Skeletal muscle satellite cell (primary cell): ENCODE measurements around the gene NOTCH3.
A peak's percentile ranks its signal among the peaks of the same experiment; 100 is the strongest.

Experiments
- H3K27me3 ChIP-seq: 2 replicates; pipeline ENCODE4 v1.7.0; 2013; ENCODE audit warnings: low read length; ENCODE audit not compliant: control insufficient read depth, insufficient read depth
- H3K36me3 ChIP-seq: 2 replicates; pipeline ENCODE4 v1.7.0; 2013; ENCODE audit warnings: mild to moderate bottlenecking, control low read depth, low read length; ENCODE audit not compliant: insufficient read depth
- H3K4me1 ChIP-seq: 2 replicates; pipeline ENCODE4 v1.7.0; 2013; ENCODE audit warnings: low read length; ENCODE audit not compliant: control insufficient read depth, insufficient read depth
- H3K4me2 ChIP-seq: 2 replicates; pipeline ENCODE4 v1.7.0; 2013; ENCODE audit warnings: mild to moderate bottlenecking, low read length
- H3K4me3 ChIP-seq: 2 replicates; pipeline ENCODE4 v1.7.0; 2013; ENCODE audit warnings: low read length
- H3K9ac ChIP-seq: 2 replicates; pipeline ENCODE4 v1.7.0; 2013; ENCODE audit warnings: mild to moderate bottlenecking, low read depth, low read length, moderate library complexity
- H3K9me3 ChIP-seq: replicated peaks from 2 replicates; pipeline ENCODE4 v1.7.0; 2013; ENCODE audit warnings: mild to moderate bottlenecking, control low read depth, low read length

NOTCH3 gene

GRCh38 chr19:15201374-15202023 lies 704 bp upstream of the NOTCH3 start:
- H3K4me1 ChIP-seq, result peaks cover 24% of the 10 kb centered on the region
- H3K9me3 ChIP-seq, result no peaks in the 10 kb centered on the region
- H3K27me3 ChIP-seq, result no peaks in the 10 kb centered on the region
- peaks cover 4% of the 10 kb centered on the region for H3K36me3 ChIP-seq
- peak overlapping the region; percentile 89 for H3K4me2 ChIP-seq
- H3K9ac ChIP-seq, result no peak overlapping the region
- peak overlapping the region; percentile 77 for H3K4me3 ChIP-seq

- Histone ChIP-seq H3K27me3 (no peaks in the 10 kb centered on the region), H3K9ac (peak overlapping the region; percentile 86), H3K4me1 (peaks cover 33% of the 10 kb centered on the region), H3K4me2 (peak overlapping the region; percentile 89), H3K9me3 (no peaks in the 10 kb centered on the region), H3K4me3 (peak overlapping the region; percentile 77), H3K36me3 (peaks cover 4% of the 10 kb centered on the region)
These were observed 888 bp downstream of the NOTCH3 start for GRCh38 chr19:15199661-15200552.

GRCh38 chr19:15198951-15199660 lies 1.7 kb downstream of the NOTCH3 start:
- Histone ChIP-seq H3K9ac (peak overlapping the region; percentile 18), H3K4me1 (peaks cover 41% of the 10 kb centered on the region), H3K9me3 (no peaks in the 10 kb centered on the region), H3K4me2 (peak overlapping the region; percentile 89), H3K36me3 (peaks cover 4% of the 10 kb centered on the region), H3K4me3 (peak overlapping the region; percentile 52), H3K27me3 (no peaks in the 10 kb centered on the region)

GRCh38 chr19:15197942-15198341 lies 2.9 kb downstream of the NOTCH3 start:
- H3K4me2 ChIP-seq, result peak overlapping the region; percentile 53
- no peaks in the 10 kb centered on the region for H3K9me3 ChIP-seq
- no peaks in the 10 kb centered on the region for H3K27me3 ChIP-seq
- H3K4me1 ChIP-seq, result peaks cover 42% of the 10 kb centered on the region
- no peak overlapping the region for H3K4me3 ChIP-seq
- H3K36me3 ChIP-seq, result peaks cover 4% of the 10 kb centered on the region
- H3K9ac ChIP-seq, result peak overlapping the region; percentile 8

- Histone ChIP-seq H3K9ac (peak overlapping the region; percentile 8), H3K9me3 (no peaks in the 10 kb centered on the region), H3K36me3 (peaks cover 5% of the 10 kb centered on the region), H3K4me3 (no peak overlapping the region), H3K4me1 (peaks cover 42% of the 10 kb centered on the region), H3K4me2 (peak overlapping the region; percentile 53), H3K27me3 (no peaks in the 10 kb centered on the region)
These were observed 3.4 kb downstream of the NOTCH3 start for GRCh38 chr19:15197275-15197941.

GRCh38 chr19:15196360-15197005 lies 4.3 kb downstream of the NOTCH3 start:
- no peaks in the 10 kb centered on the region for H3K27me3 ChIP-seq
- H3K9me3 ChIP-seq, result no peaks in the 10 kb centered on the region
- H3K4me3 ChIP-seq, result no peak overlapping the region
- peaks cover 14% of the 10 kb centered on the region for H3K36me3 ChIP-seq
- H3K4me2 ChIP-seq, result no peak overlapping the region
- H3K4me1 ChIP-seq, result peaks cover 42% of the 10 kb centered on the region
- H3K9ac ChIP-seq, result no peak overlapping the region

- Histone ChIP-seq H3K36me3 (peaks cover 18% of the 10 kb centered on the region), H3K9ac (peak overlapping the region; percentile 72), H3K4me3 (peak overlapping the region; percentile 62), H3K27me3 (no peaks in the 10 kb centered on the region), H3K4me1 (peaks cover 38% of the 10 kb centered on the region), H3K4me2 (peak overlapping the region; percentile 83), H3K9me3 (no peaks in the 10 kb centered on the region)
These were observed 5.1 kb downstream of the NOTCH3 start for GRCh38 chr19:15195371-15196334.

- Histone ChIP-seq H3K27me3 (no peaks in the 10 kb centered on the region), H3K9ac (peak overlapping the region; percentile 68), H3K36me3 (peaks cover 18% of the 10 kb centered on the region), H3K4me1 (peaks cover 38% of the 10 kb centered on the region), H3K4me3 (peak overlapping the region; percentile 62), H3K9me3 (no peaks in the 10 kb centered on the region), H3K4me2 (peak overlapping the region; percentile 83)
These were observed 5.9 kb downstream of the NOTCH3 start for GRCh38 chr19:15194938-15195337.

GRCh38 chr19:15191982-15192381 lies 8.8 kb downstream of the NOTCH3 start:
- H3K27me3 ChIP-seq, result no peaks in the 10 kb centered on the region
- peaks cover 22% of the 10 kb centered on the region for H3K4me1 ChIP-seq
- H3K9me3 ChIP-seq, result no peaks in the 10 kb centered on the region
- H3K4me2 ChIP-seq, result no peak overlapping the region
- H3K36me3 ChIP-seq, result peaks cover 20% of the 10 kb centered on the region
- H3K4me3 ChIP-seq, result no peak overlapping the region
- no peak overlapping the region for H3K9ac ChIP-seq

GRCh38 chr19:15191514-15191913 lies 9.3 kb downstream of the NOTCH3 start:
- no peak overlapping the region for H3K4me3 ChIP-seq
- no peak overlapping the region for H3K9ac ChIP-seq
- H3K4me2 ChIP-seq, result no peak overlapping the region
- peaks cover 21% of the 10 kb centered on the region for H3K36me3 ChIP-seq
- no peaks in the 10 kb centered on the region for H3K27me3 ChIP-seq
- H3K4me1 ChIP-seq, result peaks cover 18% of the 10 kb centered on the region
- H3K9me3 ChIP-seq, result no peaks in the 10 kb centered on the region
